Tibial nerve (tissue), 4 donors: ENCODE data around the gene LLPH.

Source experiments
- CTCF ChIP-seq, 5 experiments: fragments of 200-600 bp in 3 of 5; fragments of 450-650 bp in 2 of 5; sonication (generic) in 3 of 5; IDR thresholded peaks; one replicate each; pipeline ENCODE4 v1.5.1; 2016 to 2019; ENCODE audit warnings: antibody characterized with exemption in 5 of 5, mild to moderate bottlenecking in 3 of 5, moderate library complexity in 2 of 5
- EP300 ChIP-seq, 2 donors: sonication (generic); formaldehyde crosslinking; IDR thresholded peaks; one replicate each; pipeline ENCODE4 v1.6.1; 2017; ENCODE audit warnings: antibody characterized with exemption in 2 of 2, mild to moderate bottlenecking in 1 of 2
- POLR2A ChIP-seq, 2 donors: fragments of 450-650 bp; IDR thresholded peaks; one replicate each; pipeline ENCODE4 v1.6.1; 2017; ENCODE audit warnings: antibody characterized with exemption in 2 of 2, mild to moderate bottlenecking in 2 of 2, moderate library complexity in 2 of 2

- TF ChIP-seq CTCF (IDR thresholded peaks at IDR 0.05) (no peak), EP300 (IDR thresholded peaks at IDR 0.05) (no peak), POLR2A (IDR thresholded peaks at IDR 0.05) (no peak)
Measured at GRCh38 chr12:66077542-66077941, 53.0 kb downstream of the LLPH start.
